Hematopoietic multipotent progenitor cell (in vitro differentiated cells): Measurements from ENCODE around the gene TMCC1. TPM values are rescaled to one million over a fixed set of nuclear protein-coding genes. Genes with fewer than 3 reads are reported as not detected.
"Not testable (repeated sequence)": the region's sequence is repeated elsewhere in the genome, so short reads cannot be mapped to it uniquely, and the experiment has no call there.

Experiments used
- DNase-seq, 3 donors: peaks; one replicate each; pipeline ENCODE4 v3.0.0-alpha.2; 2011 to 2015; ENCODE audit warnings: low read depth in 2 of 3, low spot score in 2 of 3
- total RNA-seq: library from RNA; depleted of rRNA; stranded (reverse); fragments of >200 nt; gene quantifications from one replicate; pipeline ENCODE4 v1.2.3, GENCODE V29; 2012

Gene TMCC1
- total RNA-seq, 1 donor, result 9.4 TPM

DNA sequence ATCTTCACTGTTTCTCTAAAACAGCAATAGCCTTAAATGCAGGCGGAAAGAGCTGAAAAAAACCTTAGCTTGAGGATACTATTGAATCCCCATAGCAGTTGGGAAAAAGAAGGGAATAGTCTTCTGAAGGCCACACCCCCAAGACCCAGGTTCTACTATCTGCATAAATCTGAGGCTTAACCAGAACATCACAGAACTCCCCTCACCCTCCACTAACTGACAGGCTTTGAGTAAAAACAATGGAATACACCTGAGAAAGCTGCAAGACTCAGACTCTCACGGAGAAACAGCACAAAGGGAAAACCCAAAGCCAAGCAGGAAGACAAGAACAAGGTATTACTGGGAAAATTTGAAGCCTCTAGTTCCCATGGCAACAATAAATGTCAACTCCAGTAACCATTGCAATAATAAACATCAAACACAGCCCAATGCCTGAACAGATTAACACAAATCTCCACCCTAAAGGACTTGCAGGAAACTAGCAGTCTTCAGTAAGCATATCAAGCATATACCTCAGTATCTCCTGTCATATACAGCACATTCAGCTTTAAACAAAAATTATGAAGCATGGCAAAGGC, 56.4 kb downstream of the TMCC1 start:
- DNase-seq, result no peak

GRCh38 chr3:129836381-129837064, 57.0 kb downstream of the TMCC1 start:
- DNase-seq, result no peak

DNA sequence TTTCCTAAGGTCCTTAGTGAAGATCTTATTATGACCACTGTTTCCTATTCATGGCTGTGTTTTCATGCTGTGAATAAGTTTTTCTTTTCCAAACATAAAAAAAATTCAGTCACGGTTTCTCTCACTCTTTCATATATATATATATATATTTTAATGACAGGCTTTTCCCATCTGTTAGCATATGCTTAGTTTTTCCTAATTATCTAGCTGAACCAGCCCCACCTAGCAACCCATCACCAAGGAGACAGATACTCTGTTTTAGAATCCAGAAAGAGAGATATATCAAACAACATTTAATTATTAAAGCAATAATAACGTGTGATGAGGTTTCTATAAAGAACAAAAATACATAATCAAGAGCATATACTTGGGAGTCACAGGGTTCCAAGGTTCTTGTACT, 58.3 kb downstream of the TMCC1 start:
- DNase-seq, result no peak

GRCh38 chr3:129834580-129834979, 58.9 kb downstream of the TMCC1 start:
- DNase-seq, result no peak

DNA sequence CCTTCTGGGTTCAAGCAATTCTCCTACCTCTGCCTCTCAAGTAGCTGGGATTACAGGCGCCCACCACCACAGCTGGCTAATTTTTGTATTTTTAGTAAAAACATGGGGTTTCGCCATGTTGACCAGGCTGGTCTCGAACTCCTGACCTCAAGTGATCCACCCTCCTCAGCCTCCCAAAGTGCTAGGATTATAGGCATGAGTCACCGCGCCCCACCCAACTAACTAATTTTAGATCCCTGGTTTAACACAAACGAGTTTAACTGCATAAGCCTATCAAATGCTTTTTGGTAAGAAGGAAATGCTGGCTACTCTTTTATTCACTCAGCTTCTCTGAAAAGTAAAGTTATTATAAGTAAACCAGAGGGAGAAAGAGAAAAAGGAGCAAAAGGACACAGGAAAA, 61.6 kb downstream of the TMCC1 start:
- not testable (repeated sequence) for DNase-seq

DNA sequence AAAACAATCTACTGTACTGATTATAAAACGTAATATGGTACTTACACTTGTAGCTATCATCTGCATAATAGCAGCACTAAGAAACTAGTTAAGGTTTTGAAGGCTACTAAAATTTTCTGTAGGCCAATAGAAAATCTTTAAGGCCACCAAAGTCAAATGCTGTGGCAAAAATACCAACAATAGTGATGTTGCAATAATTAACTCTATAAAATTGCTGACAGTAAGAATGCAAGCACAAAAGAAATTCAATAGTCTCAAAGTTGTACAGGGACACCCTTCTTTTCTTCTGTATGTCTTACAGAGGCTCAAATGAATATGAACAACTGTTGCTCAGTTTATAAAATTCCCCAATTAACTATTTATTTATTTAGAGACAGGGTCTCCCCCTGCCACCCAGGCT, 62.0 kb downstream of the TMCC1 start:
- no peak for DNase-seq

DNA sequence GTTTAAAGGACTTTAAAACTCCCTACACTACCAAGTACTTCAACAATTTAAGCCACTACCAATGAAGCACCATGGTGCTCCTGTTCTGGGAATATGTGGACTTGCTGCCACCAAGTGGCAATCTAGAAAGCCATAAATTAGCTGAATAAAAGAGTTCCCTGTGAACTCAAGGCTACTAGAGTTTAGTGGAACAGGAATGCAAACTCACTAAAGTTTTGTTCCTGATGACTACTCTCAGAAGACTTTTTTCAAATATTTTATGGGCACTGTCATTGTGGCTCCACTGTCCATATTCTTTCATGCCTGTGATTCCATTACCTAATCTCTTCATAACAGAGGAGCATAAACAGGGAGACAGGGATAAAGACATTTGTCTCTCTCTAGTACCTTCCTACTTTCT, 63.9 kb downstream of the TMCC1 start:
- peak in 2 of 3 donors; percentile 70 to 87 for DNase-seq

GRCh38 chr3:129827765-129828164, 65.7 kb downstream of the TMCC1 start:
- DNase-seq, result peak in 2 of 3 donors; percentile 47 to 76

- DNase-seq, result peak; percentile 19 to 75 (median 68)
Measured at GRCh38 chr3:129824926-129825541, 68.5 kb downstream of the TMCC1 start.

- peak in 1 of 3 donors; percentile 21 for DNase-seq
Measured at GRCh38 chr3:129822679-129823078, 70.8 kb downstream of the TMCC1 start.

- DNase-seq, result no peak
Measured at GRCh38 chr3:129822241-129822640, 71.3 kb downstream of the TMCC1 start.

DNA sequence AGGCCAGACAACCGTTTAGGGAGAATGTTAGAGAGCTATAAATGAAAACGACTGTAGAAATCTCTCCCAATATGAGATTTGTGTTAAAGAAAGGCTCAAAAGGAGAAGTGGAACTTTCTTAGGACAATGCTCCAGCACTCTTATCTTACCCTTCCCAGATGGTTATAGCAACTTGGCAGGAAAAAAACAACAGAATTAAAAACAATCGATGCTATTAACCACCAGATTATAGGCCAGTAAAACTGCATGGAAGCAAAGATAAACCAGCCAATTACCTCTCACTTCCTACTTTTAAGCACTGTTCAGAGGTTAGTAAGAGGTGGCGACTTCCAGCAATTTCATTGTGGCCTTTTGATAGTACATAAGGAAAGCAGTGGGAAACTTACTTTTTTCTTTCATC, 72.9 kb downstream of the TMCC1 start:
- peak in 1 of 3 donors; percentile 21 for DNase-seq

- no peak for DNase-seq
Measured at GRCh38 chr3:129812589-129812988, 80.9 kb downstream of the TMCC1 start.

DNA sequence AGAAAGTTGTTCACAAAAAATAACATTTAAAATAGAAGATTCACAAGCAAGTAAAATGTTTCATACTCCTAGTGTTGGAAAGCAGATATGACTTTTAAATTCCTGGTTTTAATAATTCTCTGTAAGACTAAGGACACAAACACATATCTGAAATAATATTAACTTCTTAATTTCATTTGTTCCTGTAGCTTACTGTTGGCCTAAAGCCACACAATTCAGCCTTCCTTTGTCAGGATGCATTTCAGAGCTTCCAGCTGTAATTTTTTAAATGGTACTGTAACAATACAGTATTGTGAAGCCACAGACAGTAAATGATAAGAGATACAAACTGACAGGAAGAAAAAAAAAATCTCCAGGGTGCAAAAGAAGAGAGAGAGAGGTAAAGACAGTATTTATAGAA, 84.2 kb downstream of the TMCC1 start:
- no peak for DNase-seq

- DNase-seq, result no peak
Measured at GRCh38 chr3:129796146-129796545, 97.4 kb downstream of the TMCC1 start.

GRCh38 chr3:129795186-129796010, 98.1 kb downstream of the TMCC1 start:
- DNase-seq, result no peak

DNA sequence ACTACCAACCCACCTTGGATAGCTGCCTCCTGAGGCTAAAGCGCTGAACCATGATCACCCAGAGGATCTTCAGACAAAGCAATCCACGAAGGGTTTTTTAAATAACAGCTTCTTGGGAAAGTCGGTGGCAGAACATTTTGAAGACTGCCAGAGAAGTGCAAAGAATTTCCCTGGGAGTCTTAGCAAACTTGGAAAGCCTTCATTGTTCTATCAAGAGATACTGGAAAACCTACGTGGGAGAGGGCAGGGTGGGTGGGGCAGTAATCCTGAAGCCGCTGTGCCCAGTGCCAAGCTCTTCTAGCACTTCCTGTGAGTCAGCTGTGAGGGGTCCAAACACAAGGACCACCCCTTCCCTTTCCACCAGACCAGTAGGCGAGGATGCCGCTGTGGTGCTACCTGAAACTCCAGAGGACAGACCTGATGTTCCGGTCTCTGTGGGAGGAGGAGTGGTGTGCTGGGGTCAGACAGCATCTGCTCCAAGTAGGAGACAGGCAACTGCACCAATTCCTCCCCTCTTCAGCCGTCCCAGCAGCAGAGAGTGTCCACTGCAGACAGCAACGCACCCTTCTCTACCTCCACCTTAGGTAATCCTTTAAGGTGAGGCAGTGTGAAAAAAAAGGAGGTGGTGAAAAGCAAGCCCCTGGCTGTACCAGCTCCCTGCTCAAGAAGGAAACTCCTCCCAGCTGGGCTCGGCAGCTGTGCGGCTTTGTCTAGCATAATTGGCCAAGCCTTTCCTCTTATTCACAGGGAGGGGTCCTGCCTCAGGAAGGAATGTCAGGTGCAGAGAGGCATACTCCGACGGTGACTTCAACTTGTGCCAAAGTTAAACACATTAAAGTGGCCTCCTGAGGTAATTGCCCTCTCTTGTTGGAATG, 99.0 kb downstream of the TMCC1 start:
- DNase-seq, result peak in 2 of 3 donors; percentile 14 to 49

DNA sequence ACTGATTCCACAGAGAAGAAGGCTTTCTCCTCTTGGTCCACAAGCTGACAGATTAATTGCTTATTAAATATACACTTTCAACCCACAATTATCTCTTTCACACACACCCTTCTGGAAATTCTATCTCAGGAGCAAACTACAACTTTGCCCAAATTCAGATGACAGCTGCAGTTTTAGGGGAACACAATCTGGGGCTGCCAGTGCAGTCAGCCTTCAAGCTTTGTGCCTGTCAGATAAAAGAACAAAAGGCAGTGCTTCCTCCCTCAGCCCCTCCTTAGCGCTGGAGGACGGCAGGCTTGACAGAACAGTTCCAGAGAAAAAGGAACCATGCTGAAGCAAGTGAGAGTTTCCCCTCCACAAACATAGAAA, 99.6 kb downstream of the TMCC1 start:
- DNase-seq, result peak in 2 of 3 donors; percentile 37 to 66

DNA sequence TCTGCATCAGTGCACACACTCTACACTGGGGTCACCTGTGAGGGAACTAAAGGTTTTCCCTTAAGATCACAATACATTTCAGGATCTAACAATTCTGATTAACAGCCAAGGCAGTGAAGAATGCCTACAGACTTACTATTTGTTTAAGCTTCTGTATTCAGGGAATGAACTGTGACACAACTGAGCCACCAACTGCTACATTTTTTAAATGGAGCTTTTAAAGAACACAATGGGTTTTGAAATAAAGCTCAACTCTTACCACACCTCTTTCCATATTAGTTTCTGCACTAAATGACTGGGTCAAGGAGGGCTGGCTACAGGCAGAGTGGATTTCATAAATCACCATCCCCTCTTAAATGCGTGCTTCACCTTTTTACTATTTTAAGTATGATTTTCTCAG, 100.2 kb downstream of the TMCC1 start:
- no peak for DNase-seq

DNA sequence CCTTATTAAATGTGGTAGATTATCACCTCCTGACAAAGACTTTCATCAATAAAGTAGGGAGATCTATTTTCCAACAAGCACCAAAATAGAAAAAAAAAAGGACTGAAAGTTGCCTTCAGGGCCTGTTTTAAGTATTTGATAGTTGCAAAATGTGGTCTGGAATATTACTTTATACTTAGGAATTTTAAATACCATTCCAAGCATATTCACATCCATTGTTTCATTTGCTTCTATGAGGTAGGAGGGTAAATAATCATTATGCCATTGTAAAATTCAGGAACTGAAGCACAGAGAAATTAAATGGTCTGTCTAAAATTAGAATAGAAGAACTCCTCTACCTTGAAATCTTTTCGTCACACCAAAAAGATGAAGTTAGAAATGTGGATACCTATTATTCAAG, 110.0 kb downstream of the TMCC1 start:
- no peak for DNase-seq
